Activated CD8-positive, alpha-beta memory T cell treated with anti-CD3 and anti-CD28 coated beads, Interleukin-2, amount 50 U/mL, for 24 hours (primary cell): ENCODE data around the gene NOL7.

Experiments used
- DNase-seq: peaks from one replicate; pipeline ENCODE4 v3.0.0-alpha.2; 2020; ENCODE audit errors: extremely low read depth

Gene NOL7

DNA sequence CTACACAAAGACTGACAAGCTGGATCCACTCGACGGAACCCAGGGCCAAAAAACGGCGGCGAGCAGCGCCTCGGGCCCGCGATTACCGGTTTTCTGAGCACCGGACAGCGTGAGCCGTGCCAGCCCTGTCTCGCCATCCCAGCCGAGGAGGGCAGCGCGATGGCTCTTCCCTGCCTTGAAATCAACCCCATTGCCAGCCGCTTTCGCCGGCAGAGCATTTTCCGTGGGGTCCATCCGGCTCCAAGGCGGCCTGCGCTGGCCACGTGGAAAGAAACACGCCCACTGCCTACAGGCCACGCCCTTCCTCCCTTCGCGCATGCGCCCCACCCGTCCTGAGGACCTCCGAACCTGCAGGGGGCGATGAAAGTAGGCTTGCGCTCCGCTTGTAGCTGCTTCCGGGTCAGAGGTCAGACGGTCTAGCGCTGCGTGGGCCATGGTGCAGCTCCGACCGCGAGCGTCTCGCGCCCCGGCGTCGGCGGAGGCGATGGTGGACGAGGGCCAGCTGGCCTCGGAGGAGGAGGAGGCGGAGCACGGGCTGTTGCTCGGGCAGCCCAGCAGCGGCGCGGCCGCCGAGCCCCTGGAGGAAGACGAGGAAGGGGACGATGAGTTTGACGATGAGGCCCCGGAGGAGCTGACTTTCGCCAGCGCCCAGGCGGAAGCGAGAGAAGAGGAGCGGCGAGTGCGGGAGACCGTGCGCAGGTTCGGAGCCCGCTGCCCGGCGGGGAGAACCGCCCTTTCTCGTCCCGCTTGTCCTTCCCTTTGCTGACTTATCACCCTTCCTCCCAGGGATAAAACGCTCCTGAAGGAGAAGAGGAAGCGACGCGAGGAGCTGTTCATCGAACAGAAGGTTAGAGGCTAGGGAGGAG, at the start of gene NOL7:
TSS of gene NOL7 (plus strand) at position 410 of the 866 bp plus-strand sequence. CDS start at position 434, 24 bp downstream.
- peak; percentile 95 for DNase-seq

DNA sequence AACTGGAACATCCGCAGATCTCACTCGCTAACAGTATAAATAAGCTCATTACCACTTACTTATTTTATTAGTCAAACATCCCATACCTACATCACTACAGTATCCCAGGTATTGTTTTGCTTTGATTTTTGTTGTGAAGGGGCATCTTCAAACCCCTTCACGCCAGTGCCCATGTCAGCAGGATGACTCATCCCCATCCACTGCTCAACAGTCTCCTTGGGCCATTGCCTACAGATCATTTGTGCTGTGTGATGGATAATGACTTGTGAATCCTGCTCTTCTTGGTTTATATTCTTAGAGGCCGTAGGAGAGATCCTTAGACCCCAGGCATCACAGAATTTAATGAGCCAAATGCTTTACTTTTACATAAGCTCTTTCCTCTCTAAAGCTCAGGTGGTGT, 49.2 kb upstream of the NOL7 start:
- no peak for DNase-seq

- no peak for DNase-seq
These were observed 48.6 kb upstream of the NOL7 start for GRCh38 chr6:13566500-13566899.

DNA sequence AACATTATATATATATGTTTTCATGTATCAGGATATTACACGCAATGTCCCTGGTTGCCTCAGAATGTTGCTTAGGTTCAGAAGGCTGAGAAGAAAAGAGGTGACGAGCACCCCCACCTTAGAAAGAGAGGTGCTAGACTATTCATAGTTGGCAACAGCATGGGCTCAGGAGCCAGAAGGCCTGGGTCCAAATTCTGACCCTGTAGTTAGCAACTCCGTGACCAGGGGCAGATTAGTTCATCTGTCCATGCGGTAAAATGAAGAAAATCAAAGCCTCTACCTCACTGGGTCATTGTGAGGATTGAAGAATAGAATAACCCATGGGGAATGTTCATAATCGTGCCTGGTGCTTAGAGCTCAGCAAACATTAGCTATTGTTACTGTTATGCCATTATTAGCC, 46.2 kb upstream of the NOL7 start:
- no peak for DNase-seq

DNA sequence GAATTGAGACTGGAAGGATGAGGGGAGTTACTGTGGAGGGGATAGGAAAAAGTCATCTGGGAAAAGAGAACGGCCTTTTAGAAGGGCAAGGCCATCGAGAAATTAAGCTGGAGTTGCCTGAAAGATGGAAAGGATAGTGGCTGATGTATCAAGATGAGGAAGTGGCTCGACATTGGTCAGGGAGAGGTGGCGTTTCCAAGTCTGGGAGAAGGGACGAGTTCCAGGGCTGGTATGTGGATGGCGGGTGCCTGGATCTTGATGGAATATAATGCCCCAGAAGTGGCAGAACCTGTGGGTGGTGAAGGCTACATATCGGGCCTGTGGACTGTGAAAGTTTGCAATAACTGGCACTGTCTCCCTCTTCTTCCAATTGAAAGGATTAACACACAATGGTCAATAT, 42.9 kb upstream of the NOL7 start:
- no peak for DNase-seq

GRCh38 chr6:13572951-13573654, 42.0 kb upstream of the NOL7 start:
- no peak for DNase-seq

GRCh38 chr6:13573669-13574110, 41.4 kb upstream of the NOL7 start:
- no peak for DNase-seq

- DNase-seq, result peak; percentile 75
These were observed 41.0 kb upstream of the NOL7 start for GRCh38 chr6:13574149-13574570.

DNA sequence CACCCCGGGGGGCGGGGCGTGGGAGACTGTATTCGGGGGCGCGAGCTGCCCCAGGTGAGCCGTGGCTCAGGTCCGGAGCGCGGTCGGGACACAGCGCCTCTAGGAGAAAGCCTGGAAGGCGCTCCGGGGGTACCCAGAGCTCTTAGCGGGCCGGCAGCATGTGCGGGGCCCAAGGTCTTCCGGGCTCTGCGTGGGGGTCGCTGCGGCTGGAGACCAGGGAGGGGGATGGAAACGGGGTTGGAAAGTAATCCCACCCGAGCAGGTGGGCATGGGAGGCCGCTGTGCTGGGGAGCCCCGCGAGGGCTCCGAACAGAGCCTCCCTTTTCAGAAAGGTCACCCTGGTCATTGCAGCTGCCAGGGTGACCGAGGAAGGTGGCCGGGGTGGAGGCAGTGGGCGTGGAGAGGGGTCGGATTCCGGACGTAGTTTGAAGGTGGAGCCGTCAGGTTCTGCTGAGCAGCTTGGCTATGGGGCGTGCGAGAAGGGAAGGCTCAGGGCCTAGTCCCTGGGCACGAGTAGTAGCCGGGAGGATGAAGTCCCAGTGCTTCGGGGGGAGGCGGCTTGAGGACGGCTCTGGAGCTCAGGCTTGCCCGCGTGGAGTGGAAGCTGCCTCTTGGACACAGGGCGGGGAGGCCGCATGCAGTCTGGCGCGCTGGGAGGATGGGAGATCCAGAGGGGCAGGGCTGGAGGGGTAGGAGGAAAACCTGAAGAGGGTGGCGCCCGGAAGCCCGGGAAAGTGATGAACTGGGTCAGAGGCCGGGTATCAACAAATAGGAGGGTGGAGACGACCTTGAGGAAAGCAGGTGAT, 40.4 kb upstream of the NOL7 start, which contains the start of gene SIRT5:
TSS of gene SIRT5 (plus strand) at position 31 of the 806 bp plus-strand sequence. CDS start 9,510 bp downstream, outside the sequence.
- DNase-seq, result peak; percentile 21

- peak; percentile 57 for DNase-seq
These were observed 39.8 kb upstream of the NOL7 start for GRCh38 chr6:13575377-13575775.

DNA sequence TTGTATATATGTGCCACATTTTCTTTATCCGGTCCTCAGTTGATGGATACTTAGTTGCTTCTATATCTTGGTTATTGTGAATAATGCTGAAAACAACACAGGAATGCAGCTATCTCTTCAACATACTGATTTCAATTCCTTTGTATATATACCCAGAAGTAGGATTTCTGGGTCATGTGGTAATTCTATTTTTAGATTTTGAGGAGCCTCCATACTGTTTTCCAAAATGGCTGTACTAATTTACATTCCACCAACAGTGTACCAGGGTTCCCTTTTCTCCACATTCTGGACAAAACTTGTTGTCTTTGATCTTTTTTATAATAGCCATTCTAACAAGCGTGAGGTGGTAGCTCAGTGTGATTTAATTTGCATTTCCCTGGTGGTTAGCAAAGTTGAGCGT, 39.1 kb upstream of the NOL7 start:
- no peak for DNase-seq

DNA sequence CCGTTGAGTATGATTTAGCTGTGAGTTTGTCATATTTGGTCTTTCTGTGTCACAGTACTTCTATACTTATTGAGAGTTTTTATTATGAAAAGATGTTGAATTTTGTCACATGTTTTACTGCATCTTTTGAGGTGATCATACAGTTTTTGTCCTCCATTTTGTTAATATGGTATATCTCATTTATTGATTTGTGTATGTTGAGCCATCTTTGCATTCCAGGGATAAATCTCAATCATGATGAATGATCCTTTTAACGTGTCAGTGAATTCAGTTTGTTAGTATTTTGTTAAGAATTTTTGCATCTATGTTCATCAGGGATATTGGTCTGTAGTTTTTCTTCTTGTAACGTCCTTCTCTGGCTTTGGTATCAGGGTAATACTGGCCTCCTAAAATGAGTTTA, 37.2 kb upstream of the NOL7 start:
- DNase-seq, result no peak

DNA sequence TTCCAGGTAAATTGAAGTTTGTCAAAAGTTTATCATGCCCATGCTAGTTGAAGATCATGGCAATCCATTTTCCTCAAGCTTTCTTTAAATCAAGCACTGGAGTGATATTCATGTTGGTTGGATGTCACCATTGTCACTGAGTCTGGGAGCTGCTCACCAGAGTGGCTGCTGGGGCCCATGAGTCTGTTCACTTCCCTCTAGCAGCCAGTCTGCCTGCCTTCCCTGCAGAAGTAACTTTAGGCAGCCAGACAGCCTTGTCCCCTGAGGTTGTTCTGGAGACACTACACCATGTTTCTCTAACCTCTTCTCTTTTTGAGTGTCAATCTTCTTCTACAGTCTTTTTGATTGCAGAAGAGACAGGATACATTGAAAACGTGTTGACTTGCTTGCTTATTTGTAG, 35.2 kb upstream of the NOL7 start:
- no peak for DNase-seq

GRCh38 chr6:13581700-13582229, 33.4 kb upstream of the NOL7 start:
- DNase-seq, result no peak

- no peak for DNase-seq
These were observed 28.3 kb upstream of the NOL7 start for GRCh38 chr6:13586603-13587542.

- DNase-seq, result no peak
These were observed 25.3 kb upstream of the NOL7 start for GRCh38 chr6:13589801-13590200.

DNA sequence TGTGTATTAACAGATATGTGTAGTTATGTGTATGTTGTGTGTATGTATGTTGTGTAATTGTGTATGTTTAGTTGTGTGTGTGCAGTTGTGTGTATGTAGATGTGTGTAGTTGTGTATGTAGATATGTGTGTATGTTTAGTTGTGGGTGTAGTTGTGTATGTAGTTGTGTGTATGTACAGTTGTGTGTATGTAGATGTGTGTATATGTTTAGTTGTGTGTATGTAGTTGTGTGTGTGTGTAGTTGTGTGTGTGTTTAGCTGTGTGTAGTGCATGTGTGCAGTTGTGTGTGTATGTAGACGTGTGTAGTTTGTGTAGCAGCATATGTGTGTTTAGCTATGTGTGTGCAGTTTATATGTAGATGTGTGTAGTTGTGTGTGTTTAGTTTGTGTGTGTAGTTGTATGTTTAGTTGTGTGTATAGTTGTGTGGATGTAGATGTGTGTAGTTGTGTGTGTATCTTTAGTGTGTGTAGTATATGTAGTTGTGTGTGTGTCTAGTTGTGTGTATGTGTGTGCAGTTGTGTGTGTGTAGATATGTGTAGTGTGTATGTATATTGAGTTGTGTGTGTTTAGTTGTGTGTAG, 24.5 kb upstream of the NOL7 start:
- DNase-seq, result no peak

DNA sequence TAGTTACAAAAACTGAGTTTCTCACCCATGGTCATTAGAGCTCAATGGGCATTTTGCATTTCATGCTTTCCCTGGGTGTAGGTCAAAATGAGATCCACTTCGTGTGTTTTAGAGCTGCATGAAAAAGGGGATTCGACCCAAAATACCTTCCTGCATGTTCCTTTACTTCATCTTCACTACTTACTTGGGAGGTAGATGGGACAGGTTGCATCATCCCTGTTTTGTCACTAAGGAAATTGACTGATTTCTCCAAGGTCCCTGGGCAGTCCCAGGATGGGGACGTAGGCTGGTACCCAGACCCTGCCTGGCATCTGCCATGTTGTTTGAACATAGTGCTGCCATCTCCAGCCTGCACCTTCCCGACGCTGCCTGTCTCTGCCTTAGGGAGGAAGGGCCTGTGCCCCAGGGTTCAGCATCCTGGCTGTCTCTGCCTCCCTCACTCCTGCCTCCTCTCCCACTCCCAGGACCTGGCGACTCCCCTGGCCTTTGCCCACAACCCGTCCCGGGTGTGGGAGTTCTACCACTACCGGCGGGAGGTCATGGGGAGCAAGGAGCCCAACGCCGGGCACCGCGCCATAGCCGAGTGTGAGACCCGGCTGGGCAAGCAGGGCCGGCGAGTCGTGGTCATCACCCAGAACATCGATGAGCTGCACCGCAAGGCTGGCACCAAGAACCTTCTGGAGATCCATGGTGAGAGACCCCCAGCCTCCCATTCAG, 23.8 kb upstream of the NOL7 start:
- DNase-seq, result no peak

GRCh38 chr6:13593103-13593502, 22.0 kb upstream of the NOL7 start:
- no peak for DNase-seq

GRCh38 chr6:13593720-13594119, 21.4 kb upstream of the NOL7 start:
- DNase-seq, result no peak
